DMS79 (cell line): ENCODE data around the gene PLEKHF1.

Source experiments
- DNase-seq: peaks from one replicate; lab custom pipeline; 2025; lab: John Stamatoyannopoulos, UW

PLEKHF1 gene

DNA sequence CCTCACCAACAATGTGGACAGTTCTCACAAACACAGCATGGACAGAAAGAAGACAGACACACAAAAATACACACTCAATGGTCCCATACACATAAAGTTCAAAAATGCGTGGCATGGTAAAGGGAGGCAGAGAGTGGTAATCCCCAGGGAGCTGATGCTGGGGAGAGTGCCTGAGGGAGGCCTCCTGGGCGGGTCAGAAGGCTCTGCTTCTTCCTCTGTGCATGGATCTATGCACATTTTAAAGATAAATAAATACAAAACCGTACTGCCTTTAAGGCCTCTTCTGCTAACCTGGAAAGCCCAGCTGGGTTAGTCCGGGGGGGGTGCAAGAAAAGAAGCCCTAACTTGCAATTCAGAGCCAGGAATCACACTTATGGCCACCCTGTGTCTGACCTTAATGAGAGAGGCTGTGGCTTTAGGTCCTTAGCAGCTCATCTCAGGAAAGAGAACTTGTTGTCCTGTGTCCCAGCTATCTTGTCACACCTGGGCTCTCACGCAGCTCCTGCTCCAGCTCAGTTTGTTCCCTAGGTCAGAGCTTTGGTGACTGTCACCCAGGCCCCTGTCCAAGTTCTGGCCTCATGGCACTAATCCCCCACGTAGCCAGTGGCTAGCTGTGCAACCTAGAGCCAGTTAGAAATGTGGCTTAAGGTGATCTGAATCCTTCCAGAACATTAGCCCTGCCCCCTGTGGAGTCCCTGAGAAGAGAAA is 30.7 kb upstream of the PLEKHF1 start:
- no peak for DNase-seq

DNA sequence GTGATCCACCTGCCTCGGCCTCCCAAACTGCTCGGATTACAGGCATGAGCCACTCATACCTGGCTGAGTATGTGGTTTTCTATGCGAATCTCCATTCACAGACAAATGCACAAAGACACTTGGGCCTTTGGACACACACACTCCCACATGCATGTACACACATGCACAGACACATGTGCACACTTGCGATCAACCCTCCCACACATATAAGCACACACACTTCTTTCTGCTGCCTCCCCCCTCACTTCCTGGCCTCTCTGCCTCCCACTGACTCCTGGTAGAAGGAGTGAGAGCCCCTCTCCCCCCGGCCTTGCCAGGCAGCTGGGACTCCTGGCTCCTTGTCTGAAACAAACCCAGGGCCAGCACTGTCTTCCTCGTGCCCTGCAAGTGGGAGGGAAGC is 29.3 kb upstream of the PLEKHF1 start:
- DNase-seq: no peak

DNA sequence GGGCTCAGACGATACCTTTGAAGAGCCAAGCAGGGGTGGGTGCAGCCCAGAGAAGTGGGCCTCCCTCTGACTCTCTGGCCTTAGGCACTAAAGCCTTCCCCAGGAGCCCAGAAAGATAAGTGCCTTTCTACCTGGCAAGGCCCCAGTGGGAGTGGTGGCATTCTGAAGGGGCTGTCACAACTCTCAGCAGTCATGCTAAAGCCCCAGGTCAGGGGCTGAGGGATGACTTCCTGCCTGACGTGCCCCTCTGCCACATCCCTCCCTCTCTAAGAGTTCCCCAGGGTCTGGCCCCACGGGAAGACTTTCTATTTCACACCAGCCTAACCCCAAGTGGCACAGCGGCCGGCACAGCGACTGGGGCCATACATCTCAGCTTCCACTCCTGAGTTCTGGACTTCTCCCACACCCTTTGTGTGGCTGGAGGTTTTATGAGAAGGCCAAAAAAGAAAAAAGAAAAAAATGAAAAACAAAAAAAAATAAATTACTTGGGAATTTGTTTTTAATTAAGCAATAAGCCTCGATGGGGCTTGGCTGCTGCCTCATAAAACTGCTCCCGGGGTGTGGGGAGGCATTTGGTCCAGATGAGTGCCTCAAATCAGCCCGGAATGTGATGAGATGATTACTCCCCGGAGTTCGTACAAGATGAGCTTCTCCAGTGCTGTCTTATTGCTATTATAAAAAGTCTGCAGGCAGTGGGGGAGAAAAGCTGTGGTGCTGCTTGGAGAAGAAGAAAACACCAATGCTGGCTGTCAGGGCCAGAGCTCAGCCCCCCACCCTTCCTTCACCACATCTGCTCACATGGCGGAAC is 28.5 kb upstream of the PLEKHF1 start:
- DNase-seq: no peak

DNA sequence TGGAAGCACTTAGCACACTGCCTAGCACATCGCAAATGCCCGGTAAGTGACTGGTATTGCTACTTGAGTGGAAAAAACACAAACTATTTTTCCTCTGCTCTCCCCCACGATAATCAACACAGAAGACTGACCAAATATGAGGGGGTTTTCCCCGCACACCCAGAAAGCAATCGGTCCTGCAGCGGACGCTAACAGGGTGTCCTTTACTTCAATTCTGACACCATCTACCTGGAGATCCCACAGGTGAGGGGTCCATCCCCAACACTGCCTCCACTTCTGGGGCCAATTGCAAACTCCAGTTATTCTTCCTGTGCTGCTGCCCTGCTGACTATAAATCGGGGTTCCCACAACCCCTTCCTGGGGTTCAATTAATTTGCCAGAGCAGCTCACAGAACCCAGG is 26.2 kb upstream of the PLEKHF1 start:
- DNase-seq: no peak

DNA sequence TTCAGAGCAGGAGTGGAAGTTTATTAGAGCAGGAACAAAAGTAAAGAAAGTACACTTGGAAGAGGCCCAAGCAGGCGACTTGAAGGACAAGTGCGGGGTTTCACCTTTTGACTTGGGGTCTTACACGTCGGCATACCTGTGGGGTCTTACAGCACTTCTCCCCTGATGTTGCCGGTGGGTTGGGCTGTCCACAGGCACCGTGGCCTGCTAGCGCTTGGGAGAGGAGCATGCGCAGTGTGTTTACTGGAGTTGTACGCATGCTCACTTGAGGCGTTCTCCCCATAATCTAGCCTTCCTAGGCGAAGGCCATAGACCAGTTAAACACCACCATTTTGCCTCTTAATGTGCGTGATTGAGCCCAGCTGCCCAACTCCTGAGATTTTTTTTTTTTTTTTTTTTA is 25.0 kb upstream of the PLEKHF1 start:
- no peak for DNase-seq

DNA sequence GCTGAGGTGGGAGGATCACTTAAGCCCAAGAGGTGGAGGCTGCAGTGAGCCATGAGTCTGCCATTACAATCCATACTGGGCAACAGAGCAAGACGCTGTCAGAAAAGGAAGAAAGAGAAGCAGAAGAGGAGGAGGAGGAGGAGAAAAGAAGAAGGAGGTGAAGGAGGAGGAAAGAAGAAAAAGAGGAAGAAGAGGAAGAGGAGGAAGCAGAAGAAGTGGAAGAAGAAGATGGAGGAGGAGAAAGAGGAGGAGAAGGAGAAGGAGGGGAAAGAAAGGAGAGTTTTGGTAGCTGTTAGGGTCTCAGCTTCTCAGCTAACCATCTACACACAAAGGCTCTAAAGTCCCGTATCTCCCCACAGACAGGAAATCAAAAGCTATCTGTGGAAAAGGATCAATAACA is 23.7 kb upstream of the PLEKHF1 start:
- no peak for DNase-seq

DNA sequence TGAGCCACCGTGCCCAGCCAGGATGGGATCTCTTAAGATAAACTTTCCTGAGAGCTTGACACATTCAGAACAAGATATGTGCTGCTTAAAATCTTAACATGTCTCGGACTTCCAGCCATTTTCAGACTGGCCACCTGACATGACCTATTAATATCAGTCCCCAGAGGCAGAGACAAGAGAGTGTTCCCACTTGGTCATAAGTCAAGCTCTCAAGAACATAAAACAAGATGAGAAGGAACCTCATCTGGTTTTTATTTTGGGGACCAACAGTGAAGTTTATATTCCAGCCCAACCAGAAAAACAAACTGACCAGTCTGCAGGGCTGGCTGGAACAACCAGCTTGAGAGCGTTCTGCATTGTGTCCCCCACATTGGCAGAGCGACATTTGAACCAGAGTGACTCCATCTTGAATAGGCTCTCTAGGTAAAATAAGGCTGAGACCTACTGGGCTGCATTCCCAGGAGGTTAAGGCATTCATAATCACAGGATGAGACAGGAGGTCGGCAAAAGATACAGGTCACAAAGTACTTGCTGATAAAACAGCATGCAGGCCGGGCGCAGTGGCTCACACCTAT is 21.8 kb upstream of the PLEKHF1 start:
- no peak for DNase-seq

DNA sequence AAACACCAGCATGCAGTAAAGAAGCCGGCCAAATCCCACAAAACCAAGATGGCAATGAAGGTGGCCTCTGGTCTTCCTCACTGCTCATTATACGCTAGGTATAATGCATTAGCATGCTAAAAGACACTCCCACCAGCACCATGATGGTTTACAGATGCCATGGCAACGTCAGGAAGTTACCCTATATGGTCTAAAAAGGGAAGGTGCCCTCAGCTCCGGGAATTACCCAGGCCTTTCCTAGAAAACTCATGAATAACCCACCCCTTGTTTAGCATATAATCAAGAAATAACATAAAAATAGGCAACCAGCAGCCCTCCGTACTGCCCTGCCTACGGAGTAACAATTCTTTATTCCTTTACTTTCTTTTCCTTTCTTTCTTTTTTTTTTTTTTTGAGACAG is 21.1 kb upstream of the PLEKHF1 start:
- DNase-seq: no peak

DNA sequence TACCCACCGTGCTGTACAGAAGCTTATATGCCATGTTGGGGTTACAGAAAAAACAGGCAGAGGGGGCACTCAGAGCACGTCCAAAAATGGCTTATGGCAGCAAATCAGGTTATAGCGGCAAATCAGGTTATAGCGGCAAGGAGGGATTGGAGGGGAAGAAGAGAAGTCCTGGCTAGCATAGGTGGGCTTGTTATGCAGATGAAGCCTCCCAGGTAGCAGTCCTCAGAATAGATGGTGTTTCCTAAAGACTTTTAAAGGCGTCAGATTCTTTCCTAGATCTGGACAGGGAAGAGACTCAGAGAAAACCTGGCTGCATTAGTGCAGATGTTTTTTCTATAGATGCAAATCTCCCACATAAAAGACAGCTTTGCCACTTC is 19.8 kb upstream of the PLEKHF1 start:
- DNase-seq: no peak

DNA sequence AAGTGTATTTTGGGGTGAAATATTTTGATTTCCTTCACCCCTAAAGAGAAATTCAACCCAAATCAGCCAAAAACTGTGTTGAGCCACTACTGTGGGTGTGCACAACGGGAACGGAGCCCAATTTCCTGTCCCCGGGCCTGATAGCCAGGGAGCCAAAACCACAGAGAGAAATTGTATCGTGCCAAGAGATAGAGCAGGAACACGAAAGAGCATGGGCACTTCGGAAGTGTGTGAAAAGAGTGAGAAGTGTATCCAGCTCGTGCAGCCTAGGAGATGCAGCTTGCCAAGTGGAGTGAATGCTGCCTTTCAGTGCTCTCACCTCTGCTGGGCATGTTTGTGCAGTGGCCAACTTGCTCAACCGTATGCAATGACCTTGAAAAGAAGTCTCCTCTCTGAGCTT is 19.4 kb upstream of the PLEKHF1 start:
- DNase-seq: peak; percentile 29

DNA sequence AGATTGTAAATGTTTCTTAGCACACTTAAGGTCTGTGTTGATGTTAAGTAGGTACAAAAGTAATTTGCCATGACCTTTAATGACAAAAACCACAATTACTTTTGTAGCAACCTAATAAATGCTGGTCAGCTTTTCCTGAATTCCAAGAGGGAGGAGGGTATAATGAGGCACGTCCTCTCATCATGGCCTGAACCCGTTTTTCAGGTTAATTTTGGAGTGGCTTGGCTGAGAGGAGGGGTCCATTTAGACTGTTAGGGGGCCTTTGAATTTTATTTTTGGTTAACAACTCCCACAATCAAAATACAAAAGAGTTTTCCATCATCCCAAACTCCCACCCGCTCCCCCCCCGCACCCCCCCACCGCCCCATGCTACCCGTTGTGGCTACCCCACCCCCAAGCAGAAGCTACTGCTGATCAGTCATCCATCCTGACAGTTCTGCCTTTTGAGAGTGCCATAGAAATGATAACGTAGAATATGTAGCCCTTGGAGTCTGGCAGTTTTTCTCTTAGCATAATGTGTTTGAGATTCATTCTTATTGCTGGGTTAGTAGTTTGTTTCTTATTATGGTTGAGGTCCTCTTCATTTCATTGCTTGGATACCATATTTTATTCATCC is 14.4 kb upstream of the PLEKHF1 start:
- DNase-seq: peak; percentile 39

DNA sequence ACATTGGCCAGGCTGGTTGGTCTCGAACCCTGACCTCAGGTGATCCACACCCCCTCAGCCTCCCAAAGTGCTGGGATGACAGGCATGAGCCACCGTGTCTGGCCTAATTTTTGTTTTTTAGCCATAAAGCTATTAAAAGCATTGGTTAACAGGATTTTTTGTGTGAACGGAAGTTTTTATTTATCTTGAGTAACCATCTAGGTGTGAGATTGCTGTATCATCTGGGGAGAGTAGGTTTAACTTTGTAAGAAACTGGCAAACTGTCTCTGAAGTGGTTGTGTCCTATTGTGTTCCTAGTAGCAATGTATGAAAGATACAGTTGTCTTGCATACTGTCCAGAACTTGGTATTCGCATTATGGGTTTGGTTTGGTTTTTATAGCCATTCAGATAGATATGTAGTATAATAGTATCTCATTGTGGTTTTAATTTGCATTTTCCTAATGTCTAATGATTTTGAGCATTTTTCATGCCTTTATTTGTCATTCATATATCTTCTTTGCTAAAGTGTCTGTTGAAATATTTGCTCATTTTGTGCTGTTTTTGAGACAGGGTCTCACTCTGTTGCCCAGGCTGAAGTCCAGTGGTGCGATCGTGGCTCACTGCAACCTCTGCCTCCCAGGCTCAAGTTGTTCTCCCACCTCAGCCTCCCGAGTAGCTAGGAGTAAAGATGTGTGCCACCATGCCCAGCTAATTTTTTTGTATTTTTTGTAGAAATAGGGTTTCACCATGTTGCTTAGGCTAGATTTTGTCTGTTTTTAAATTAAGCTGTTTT is 13.5 kb upstream of the PLEKHF1 start:
- DNase-seq: no peak

DNA sequence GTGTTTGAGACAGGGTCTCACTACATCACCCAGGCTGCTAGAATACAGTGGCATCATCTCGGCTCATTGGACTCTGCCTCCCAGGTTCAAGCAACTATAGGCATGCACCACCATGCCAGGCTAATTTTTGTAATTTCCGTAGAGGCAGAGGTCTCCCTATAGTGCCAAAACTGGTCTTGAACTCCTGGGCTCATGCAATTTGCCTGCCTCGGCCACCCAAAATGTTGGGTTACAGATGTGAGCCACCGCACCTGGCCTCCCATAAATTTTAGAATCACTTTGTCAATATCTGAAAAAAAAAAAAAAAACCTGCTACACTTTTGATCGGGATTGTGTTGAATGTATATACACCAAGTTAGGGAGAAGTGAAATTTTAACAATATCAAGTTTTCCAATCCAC is 11.9 kb upstream of the PLEKHF1 start:
- DNase-seq: no peak

DNA sequence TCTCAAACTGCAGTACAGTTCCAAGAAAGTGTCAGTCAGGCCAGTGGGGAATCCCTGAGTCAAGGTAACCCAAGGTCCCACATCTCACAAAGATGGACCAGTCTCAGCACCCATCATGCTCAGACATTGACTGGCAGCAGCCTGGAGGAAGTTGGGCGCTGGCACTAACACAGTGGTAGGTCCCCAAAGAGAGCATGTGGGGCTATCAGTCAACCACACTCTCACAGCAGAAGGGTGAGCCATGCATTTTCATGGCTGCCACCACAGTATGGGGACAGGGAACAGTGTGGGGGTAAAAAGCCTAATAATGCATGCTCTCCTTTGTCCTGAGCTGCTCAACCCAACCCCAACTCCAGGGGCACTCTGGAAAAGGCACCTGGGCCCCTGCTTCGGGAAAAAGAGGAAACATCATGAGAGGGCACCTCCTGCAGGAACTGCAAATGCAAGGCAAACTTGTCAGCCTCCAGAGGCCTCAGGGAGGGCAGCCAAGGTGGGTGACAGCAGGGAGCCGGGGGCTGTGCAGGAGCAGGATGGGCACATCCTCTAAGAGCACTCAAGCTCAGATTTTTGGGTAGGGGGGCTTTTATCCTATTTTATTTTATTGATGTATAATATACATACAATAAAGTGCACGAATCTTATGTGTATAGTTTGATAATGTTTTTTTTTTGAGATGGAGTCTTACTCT is 9.5 kb upstream of the PLEKHF1 start:
- no peak for DNase-seq

DNA sequence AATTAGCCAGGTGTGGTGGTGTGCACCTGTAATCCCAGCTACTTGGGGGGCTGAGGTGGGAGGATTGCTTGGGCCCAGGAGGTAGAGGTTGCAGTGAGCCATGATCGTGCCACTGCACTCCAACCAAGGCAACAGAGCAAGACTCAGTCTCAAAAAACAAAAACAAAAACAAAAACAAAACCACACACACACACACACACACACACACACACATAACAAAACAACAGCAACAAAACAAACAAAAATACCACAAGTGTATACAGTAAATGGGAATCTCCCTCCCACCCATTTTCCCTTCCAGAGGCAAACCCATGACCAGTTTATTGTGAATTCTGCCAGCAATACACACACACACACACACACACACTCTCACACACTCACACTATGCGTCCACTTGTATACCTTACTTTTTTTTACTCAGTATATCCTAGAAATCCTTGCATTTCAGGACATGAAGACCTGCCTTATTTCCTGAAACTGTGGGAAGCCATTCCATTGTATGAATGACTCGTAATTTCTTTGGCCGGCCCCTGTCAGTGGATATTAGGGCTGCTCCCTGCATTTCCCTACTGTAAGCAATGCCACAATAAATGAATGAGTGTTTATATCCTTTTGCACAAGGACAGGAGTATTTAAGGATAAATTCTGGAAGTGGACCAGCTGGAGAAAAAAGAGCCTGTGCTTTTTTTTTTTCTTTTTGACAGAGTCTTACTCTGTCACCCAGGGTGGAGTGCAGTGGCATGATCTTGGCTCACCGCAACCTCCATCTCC is 6.9 kb upstream of the PLEKHF1 start:
- DNase-seq: no peak

DNA sequence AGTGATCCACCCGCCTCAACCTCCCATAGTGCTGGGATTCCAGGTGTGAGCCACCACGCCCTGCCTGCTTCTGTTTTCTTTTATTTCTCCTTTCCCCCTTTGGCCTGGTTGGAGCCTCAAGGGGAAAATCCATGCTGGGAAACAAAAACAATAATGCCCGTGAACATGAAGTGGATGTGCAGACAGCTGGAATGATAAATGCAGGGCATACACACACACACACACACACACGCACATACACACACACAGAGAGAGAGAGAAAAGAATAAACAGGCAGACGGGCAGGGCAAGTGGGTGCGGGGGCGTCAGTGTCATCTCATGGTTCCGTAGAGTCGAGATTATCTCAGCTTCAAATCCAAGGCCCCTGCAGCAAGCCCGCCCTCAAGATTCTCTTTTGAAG is 4.4 kb upstream of the PLEKHF1 start:
- DNase-seq: no peak

DNA sequence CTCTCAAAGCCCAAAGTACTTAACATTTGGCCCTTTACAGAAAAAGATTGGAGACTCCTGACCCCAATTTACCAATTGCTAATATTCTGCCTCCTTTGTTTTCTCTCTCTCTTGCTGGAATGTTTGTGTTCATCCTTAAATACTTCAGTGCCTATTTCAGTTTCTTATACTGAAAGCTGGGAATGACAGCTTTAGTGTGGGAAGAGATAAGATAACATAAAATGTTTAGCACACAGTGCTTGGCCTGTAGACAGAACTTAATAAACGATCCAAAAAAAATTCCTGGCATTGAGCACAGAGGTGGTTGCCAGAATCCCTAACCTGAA is 3.0 kb upstream of the PLEKHF1 start:
- no peak for DNase-seq

DNA sequence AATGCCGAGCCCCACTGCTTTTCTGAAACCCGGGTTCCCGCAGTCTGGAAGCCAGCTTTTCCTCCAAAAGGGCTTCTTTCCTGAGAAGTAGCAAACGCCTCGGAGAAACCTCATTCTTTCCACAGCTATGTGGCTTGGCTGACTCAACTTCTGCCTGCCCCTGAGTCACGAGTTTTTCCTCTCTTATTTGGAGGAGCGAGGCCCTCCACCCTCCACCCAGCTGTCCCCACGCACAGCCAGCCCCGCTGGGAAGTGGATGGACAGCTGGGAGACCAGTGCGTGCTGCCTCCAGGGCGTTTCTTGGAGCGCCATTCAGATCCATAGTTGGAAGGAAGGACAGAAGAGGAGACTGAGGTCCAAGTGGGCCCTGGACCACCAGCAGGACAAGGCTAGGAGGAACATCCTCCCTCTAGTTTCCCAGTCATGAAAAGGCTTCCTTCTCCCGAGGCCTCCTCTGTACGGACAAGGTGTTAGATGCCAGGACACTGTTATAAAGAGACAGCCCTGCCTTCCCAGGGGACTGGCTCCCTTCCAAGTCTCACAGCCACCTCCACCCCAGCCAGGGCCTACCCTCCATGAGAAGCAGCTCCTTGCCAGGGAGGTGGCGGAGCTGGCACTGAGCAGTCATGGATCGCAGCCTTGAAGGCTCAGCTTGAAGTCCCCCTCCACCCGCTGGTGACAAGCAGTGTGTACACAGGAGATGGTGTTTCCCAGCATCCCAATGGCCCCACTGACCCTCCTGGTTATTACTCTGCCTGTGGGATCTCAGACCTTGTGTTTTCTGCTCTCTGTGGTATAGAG is 2.5 kb upstream of the PLEKHF1 start:
- DNase-seq: no peak

DNA sequence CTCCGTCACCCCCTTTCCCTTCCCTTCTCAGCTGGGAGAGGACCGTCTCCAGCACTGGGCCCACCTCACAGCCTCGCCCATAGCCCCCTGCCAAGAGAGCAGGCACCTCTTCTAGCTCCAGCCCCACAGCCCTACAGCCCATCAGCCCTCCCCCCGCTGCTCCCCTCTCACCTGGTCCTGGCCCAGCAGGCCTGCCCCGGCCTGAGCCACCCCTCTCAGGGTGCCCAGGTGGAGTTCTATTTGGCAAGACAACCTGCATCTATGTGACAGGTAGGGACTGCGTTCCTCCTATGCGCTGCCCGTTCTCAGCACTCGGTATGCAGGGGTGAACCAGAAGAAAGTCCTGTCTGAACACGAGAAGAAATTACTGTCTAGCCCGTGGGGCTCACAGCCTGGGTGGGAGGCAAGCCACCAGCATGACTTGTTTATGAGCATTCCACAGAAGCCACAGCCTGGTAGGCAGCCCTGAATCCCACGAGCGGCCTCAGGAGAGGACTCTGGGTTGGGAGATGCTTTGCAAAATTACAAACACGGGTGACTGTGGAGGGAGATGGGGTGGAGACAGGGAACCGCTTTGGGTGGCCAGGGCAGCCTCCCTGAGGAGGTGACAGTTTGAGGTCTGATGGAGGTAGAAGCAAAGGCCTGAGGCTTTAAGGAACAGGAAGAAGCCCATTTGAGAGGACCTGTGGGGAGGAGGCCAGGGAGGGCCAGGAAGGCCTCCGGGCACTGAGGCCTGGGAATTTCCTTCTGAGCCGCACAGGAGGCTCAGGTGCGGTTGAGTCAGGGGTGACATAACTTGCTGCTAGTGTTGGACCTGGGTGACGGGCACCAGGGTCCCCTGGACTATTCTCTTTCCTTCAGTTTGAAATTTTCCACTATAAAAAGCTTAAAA is 1.2 kb upstream of the PLEKHF1 start:
- no peak for DNase-seq
